SK-N-SH (cell line): ENCODE data around the gene SPACA6. TPM values are rescaled to one million over a fixed set of nuclear protein-coding genes. Genes with fewer than 3 reads are reported as not detected.

Source experiments
- CTCF ChIA-PET: fragments of 300-600, 350-600 bp; formaldehyde crosslinking; extraction: SDS; loops from one replicate; lab custom pipeline; 2021; lab: Yijun Ruan, JAX
- POLR2A ChIA-PET: fragments of 350-600 bp; sonication (Branson Sonifier 250); formaldehyde crosslinking; extraction: SDS; loops from one replicate; lab custom pipeline; 2020; ENCODE audit warnings: antibody characterized with exemption, inconsistent platforms; lab: Yijun Ruan, JAX
- DNase-seq: peaks from one replicate; pipeline ENCODE4 v3.0.0; 2012
- H2AFZ ChIP-seq: fragments of 200-600 bp; sonication (generic); 2 replicates; pipeline ENCODE4 v1.8.1; 2016; ENCODE audit warnings: antibody characterized with exemption, mild to moderate bottlenecking, low read depth
- H3F3A ChIP-seq: fragments of 200-600 bp; sonication (generic); replicated peaks from 2 replicates; pipeline ENCODE3; 2016; ENCODE audit warnings: antibody characterized with exemption, mild to moderate bottlenecking; ENCODE audit not compliant: insufficient read depth
- H3K27ac ChIP-seq, 2 experiments: fragments of 200-500 bp in 1 of 2; fragments of 200-600 bp in 1 of 2; sonication (Bioruptor generic) in 1 of 2; sonication (generic), shearing (Covaris generic) in 1 of 2; 2 replicates each; pipeline versions ENCODE4 v1.5.1 to v1.6.1; 2014 to 2016; ENCODE audit warnings: low read depth in 2 of 2, inconsistent platforms in 1 of 2, low read length in 1 of 2, mild to moderate bottlenecking in 1 of 2, mixed read lengths in 1 of 2
- H3K27me3 ChIP-seq: fragments of 200-600 bp; sonication (generic), shearing (Covaris generic); 2 replicates; pipeline ENCODE4 v1.6.1; 2016; ENCODE audit warnings: mixed run types; ENCODE audit not compliant: insufficient read depth
- H3K36me3 ChIP-seq, 2 experiments: fragments of 200-500 bp in 1 of 2; fragments of 200-600 bp in 1 of 2; sonication (Bioruptor generic) in 1 of 2; sonication (generic) in 1 of 2; replicated peaks in 1 of 2; 2 replicates each; pipeline versions ENCODE3 to v1.5.1; 2014 to 2016; ENCODE audit warnings: low read length in 1 of 2, mild to moderate bottlenecking in 1 of 2; ENCODE audit not compliant: insufficient read depth in 2 of 2, control insufficient read depth in 1 of 2
- H3K4me1 ChIP-seq, 2 experiments: fragments of 200-500 bp in 1 of 2; fragments of 200-600 bp in 1 of 2; sonication (Bioruptor generic) in 1 of 2; sonication (generic), shearing (Covaris generic) in 1 of 2; 2 replicates each; pipeline versions ENCODE4 v1.5.1 to v1.6.1; 2014 to 2016; ENCODE audit warnings: low read depth in 1 of 2, low read length in 1 of 2, mixed run types in 1 of 2; ENCODE audit not compliant: insufficient read depth in 2 of 2, control insufficient read depth in 1 of 2
- H3K4me2 ChIP-seq: fragments of 200-600 bp; sonication (generic), shearing (Covaris generic); 2 replicates; pipeline ENCODE4 v1.6.1; 2017; ENCODE audit warnings: mixed run types
- H3K4me3 ChIP-seq, 2 experiments: fragments of 200-500 bp in 1 of 2; fragments of 200-600 bp in 1 of 2; sonication (Bioruptor generic) in 1 of 2; sonication (generic), shearing (Covaris generic) in 1 of 2; 2 replicates each; pipeline versions ENCODE4 v1.5.1 to v1.8.1; 2014 to 2016; ENCODE audit warnings: low read depth in 2 of 2, inconsistent platforms in 1 of 2, low read length in 1 of 2, mild to moderate bottlenecking in 1 of 2, mixed read lengths in 1 of 2, moderate library complexity in 1 of 2
- H3K79me2 ChIP-seq: fragments of 200-600 bp; sonication (generic); 2 replicates; pipeline ENCODE4 v1.8.1; 2017; ENCODE audit warnings: mild to moderate bottlenecking; ENCODE audit not compliant: insufficient read depth
- H3K9ac ChIP-seq: fragments of 200-600 bp; sonication (generic); 2 replicates; pipeline ENCODE4 v1.6.1; 2017; ENCODE audit warnings: mixed run types
- H3K9me2 ChIP-seq: fragments of 200-600 bp; sonication (generic); 2 replicates; pipeline ENCODE4 v1.6.1; 2017; ENCODE audit warnings: mixed run types
- H3K9me3 ChIP-seq: fragments of 200-600 bp; sonication (generic); 2 replicates; pipeline ENCODE4 v1.6.1; 2017; ENCODE audit warnings: mixed run types, mild to moderate bottlenecking, moderate library complexity
- H4K20me1 ChIP-seq: fragments of 200-600 bp; sonication (generic); 2 replicates; pipeline ENCODE4 v1.6.1; 2017; ENCODE audit warnings: mild to moderate bottlenecking, mixed run types; ENCODE audit not compliant: insufficient read depth
- ELF1 ChIP-seq: IDR thresholded peaks from 2 replicates; pipeline ENCODE4 v1.4.0; 2012
- EP300 ChIP-seq, 2 experiments: IDR thresholded peaks; 2 replicates each; pipeline versions ENCODE4 v1.4.0 to v1.6.1; 2012; ENCODE audit warnings: borderline replicate concordance in 1 of 2, low read depth in 1 of 2, low read length in 1 of 2
- FOSL2 ChIP-seq: IDR thresholded peaks from 2 replicates; pipeline ENCODE4 v1.4.0; 2012; ENCODE audit warnings: low read depth, mild to moderate bottlenecking, moderate library complexity, borderline replicate concordance
- FOXJ3 ChIP-seq: sonication (generic); formaldehyde crosslinking; IDR thresholded peaks from 2 replicates; pipeline ENCODE4 v1.5.1; 2020; ENCODE audit warnings: mild to moderate bottlenecking, missing genetic modification reagents
- FOXM1 ChIP-seq: IDR thresholded peaks from 2 replicates; pipeline ENCODE4 v1.4.0; 2012; ENCODE audit warnings: low read depth, mild to moderate bottlenecking
- GABPA ChIP-seq: IDR thresholded peaks from 2 replicates; pipeline ENCODE4 v1.4.0; 2012; ENCODE audit warnings: low read depth, mild to moderate bottlenecking
- MEF2A ChIP-seq: IDR thresholded peaks from 2 replicates; pipeline ENCODE4 v1.4.0; 2012; ENCODE audit warnings: low read depth, borderline replicate concordance
- MXI1 ChIP-seq: IDR thresholded peaks from 2 replicates; pipeline ENCODE4 v1.6.1; 2012; ENCODE audit warnings: mild to moderate bottlenecking, low read depth, low read length, improper control_type of control experiment
- NFIC ChIP-seq: IDR thresholded peaks from 2 replicates; pipeline ENCODE4 v1.4.0; 2012; ENCODE audit warnings: borderline replicate concordance
- RFX5 ChIP-seq: IDR thresholded peaks from 2 replicates; pipeline ENCODE4 v1.6.1; 2012; ENCODE audit warnings: mild to moderate bottlenecking, improper control_type of control experiment, low read length
- SIN3A ChIP-seq: IDR thresholded peaks from 2 replicates; pipeline ENCODE4 v1.6.1; 2012; ENCODE audit warnings: low read depth, mild to moderate bottlenecking, low read length, moderate library complexity, borderline replicate concordance
- YY1 ChIP-seq: IDR thresholded peaks from 2 replicates; pipeline ENCODE4 v1.4.0; 2012; ENCODE audit warnings: low read depth, mild to moderate bottlenecking
- WGBS: methylation state at CpG from one replicate; pipeline ENCODE4 v1.1.6; 2017; ENCODE audit warnings: low lambda C conversion rate; 5-methylcytosine and 5-hydroxymethylcytosine counted together
- polyA plus RNA-seq, 3 experiments: library from polyadenylated mRNA; depleted of rRNA; stranded (reverse); fragments of >200 nt; gene quantifications; 2 replicates each; pipeline ENCODE4 v1.2.3, GENCODE V29; 2012
- TF ChIP-seq, protein P1 (sequence below): IDR thresholded peaks from 2 replicates; pipeline ENCODE4 v1.4.0; 2012; ENCODE audit warnings: low read depth
- TF ChIP-seq, protein P2 (sequence below): fragments of 200-600 bp; sonication (generic); IDR thresholded peaks from 2 replicates; pipeline ENCODE4 v1.6.1; 2017; ENCODE audit warnings: antibody characterized with exemption, mild to moderate bottlenecking, moderate library complexity
- TF ChIP-seq, protein P3 (sequence below): IDR thresholded peaks from 2 replicates; pipeline ENCODE4 v1.4.0; 2012; ENCODE audit warnings: low read depth, borderline replicate concordance
- TF ChIP-seq, protein P4 (sequence below): fragments of 150-350 bp; IDR thresholded peaks from 2 replicates; pipeline ENCODE4 v1.6.1; 2016; ENCODE audit warnings: mild to moderate bottlenecking, low read depth, low read length

SPACA6 gene
- polyA plus RNA-seq, 1 of the 3 experiments (the other 2 are of a cell fraction), result 15.8 TPM

DNA sequence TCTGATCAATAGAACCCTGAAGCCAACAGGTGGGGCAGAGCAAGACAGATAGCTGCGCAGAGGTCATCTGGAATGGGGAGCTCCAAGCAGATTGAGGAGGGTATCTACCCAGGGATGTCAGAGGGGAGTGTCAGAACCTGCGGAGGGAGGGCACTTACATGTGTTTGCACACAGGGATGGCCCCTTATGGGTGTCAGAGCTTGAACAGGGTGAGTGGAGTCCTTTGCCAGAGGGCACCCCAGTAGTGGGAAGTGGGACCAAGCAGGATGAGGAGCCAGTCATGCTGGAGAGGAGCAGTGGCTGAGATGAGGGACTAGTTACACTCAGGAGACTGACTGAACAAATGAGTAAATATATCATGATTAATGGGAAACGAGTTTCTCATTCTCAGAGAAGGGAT, 29.5 kb upstream of the SPACA6 start:
- Histone ChIP-seq H2AFZ (no peak overlapping the region), H3K4me3 (no peak overlapping the region), H4K20me1 (no peaks in the 10 kb centered on the region), H3K27ac (no peak overlapping the region), H3K9ac (no peak overlapping the region), H3F3A (no peaks in the 10 kb centered on the region), H3K79me2 (no peaks in the 10 kb centered on the region), H3K4me2 (no peak overlapping the region), H3K27me3 (peaks cover 12% of the 10 kb centered on the region; the same call in 1 of the 2 replicates), H3K4me1 (no peaks in the 10 kb centered on the region), H3K36me3 (no peaks in the 10 kb centered on the region), H3K9me3 (no peaks in the 10 kb centered on the region), H3K9me2 (no peaks in the 10 kb centered on the region)
- WGBS, result 17% methylated on average over 3 of the region's 3 CpGs
- no peak for DNase-seq
- CTCF ChIA-PET, result interaction anchor here (1.2 to 2.1 kb wide), 2 partner anchors 18 to 191 kb away, joined by 3 to 9 read pairs; no protein-coding TSS in a partner anchor
- TF ChIP-seq NFIC (no peak), FOSL2 (no peak), EP300 (IDR thresholded peaks at IDR 0.05; ENCODE audit: borderline replicate concordance in 1 of 2, low read depth in 1 of 2, low read length in 1 of 2) (no peak), ELF1 (no peak), YY1 (no peak), FOXM1 (no peak), MXI1 (no peak), FOXJ3 (CRISPR knock-in tag) (no peak), GABPA (no peak), MEF2A (no peak), RFX5 (no peak)
- TF ChIP-seq, protein P1, sequence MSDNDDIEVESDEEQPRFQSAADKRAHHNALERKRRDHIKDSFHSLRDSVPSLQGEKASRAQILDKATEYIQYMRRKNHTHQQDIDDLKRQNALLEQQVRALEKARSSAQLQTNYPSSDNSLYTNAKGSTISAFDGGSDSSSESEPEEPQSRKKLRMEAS, result no peak
- TF ChIP-seq, protein P2, sequence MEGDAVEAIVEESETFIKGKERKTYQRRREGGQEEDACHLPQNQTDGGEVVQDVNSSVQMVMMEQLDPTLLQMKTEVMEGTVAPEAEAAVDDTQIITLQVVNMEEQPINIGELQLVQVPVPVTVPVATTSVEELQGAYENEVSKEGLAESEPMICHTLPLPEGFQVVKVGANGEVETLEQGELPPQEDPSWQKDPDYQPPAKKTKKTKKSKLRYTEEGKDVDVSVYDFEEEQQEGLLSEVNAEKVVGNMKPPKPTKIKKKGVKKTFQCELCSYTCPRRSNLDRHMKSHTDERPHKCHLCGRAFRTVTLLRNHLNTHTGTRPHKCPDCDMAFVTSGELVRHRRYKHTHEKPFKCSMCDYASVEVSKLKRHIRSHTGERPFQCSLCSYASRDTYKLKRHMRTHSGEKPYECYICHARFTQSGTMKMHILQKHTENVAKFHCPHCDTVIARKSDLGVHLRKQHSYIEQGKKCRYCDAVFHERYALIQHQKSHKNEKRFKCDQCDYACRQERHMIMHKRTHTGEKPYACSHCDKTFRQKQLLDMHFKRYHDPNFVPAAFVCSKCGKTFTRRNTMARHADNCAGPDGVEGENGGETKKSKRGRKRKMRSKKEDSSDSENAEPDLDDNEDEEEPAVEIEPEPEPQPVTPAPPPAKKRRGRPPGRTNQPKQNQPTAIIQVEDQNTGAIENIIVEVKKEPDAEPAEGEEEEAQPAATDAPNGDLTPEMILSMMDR, result no peak
- TF ChIP-seq, protein P3, sequence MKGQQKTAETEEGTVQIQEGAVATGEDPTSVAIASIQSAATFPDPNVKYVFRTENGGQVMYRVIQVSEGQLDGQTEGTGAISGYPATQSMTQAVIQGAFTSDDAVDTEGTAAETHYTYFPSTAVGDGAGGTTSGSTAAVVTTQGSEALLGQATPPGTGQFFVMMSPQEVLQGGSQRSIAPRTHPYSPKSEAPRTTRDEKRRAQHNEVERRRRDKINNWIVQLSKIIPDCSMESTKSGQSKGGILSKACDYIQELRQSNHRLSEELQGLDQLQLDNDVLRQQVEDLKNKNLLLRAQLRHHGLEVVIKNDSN, result no peak
- POLR2A ChIA-PET, result no interaction called here

DNA sequence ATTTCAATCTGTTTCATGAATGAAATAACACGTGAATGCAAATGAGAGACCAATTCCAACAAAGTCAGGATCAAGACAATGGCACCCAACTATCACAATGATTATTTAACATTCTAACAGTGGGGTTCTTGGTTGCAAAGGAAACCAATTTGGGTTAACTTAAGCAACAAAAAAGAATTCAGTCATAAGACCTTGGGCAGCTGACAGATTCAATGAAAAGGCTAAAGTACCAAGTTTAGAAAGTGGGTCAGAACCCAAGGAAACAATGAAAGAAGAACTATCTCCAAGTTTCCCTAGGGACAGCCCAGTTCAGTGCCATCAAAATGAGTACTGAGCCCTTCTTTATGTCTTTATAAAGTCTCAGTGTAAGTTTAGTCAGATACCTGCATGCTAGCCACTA, 29.0 kb upstream of the SPACA6 start:
- TF ChIP-seq, protein P4, sequence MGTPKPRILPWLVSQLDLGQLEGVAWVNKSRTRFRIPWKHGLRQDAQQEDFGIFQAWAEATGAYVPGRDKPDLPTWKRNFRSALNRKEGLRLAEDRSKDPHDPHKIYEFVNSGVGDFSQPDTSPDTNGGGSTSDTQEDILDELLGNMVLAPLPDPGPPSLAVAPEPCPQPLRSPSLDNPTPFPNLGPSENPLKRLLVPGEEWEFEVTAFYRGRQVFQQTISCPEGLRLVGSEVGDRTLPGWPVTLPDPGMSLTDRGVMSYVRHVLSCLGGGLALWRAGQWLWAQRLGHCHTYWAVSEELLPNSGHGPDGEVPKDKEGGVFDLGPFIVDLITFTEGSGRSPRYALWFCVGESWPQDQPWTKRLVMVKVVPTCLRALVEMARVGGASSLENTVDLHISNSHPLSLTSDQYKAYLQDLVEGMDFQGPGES, result no peak
- no peak for TF ChIP-seq MEF2A
- no peak for TF ChIP-seq RFX5
- no peak for TF ChIP-seq SIN3A
- TF ChIP-seq FOSL2, result no peak
- no peak for DNase-seq
- Histone ChIP-seq H3K4me3 (no peak overlapping the region), H3K4me1 (no peaks in the 10 kb centered on the region), H3K9ac (no peak overlapping the region), H3K27ac (no peak overlapping the region), H4K20me1 (no peaks in the 10 kb centered on the region), H3F3A (peaks cover under 1% of the 10 kb centered on the region), H3K9me3 (no peaks in the 10 kb centered on the region), H3K79me2 (no peaks in the 10 kb centered on the region), H3K36me3 (no peaks in the 10 kb centered on the region), H3K9me2 (no peaks in the 10 kb centered on the region), H2AFZ (no peak overlapping the region), H3K27me3 (peaks cover 12% of the 10 kb centered on the region; the same call in 1 of the 2 replicates), H3K4me2 (no peak overlapping the region)
- WGBS, result 9% methylated on average over 1 of the region's 1 CpG
- CTCF ChIA-PET, result interaction anchor here (1.2 to 2.1 kb wide), 2 partner anchors 18 to 191 kb away, joined by 3 to 9 read pairs; no protein-coding TSS in a partner anchor
- POLR2A ChIA-PET, result no interaction called here
